Stimulated activated CD4-positive, alpha-beta T cell treated with anti-CD3 and anti-CD28 coated beads, Interleukin-1b, Interleukin-23, amount 100 ng/mL, for 1 hour (primary cell): ENCODE data around the gene SELENOF.
"Not testable (repeated sequence)": the region's sequence is repeated elsewhere in the genome, so short reads cannot be mapped to it uniquely, and the experiment has no call there.

Experiments
- DNase-seq, 2 donors: peaks; one replicate each; pipeline ENCODE4 v3.0.0-alpha.2; 2020; ENCODE audit warnings: low read depth in 2 of 2

SELENOF gene

DNA sequence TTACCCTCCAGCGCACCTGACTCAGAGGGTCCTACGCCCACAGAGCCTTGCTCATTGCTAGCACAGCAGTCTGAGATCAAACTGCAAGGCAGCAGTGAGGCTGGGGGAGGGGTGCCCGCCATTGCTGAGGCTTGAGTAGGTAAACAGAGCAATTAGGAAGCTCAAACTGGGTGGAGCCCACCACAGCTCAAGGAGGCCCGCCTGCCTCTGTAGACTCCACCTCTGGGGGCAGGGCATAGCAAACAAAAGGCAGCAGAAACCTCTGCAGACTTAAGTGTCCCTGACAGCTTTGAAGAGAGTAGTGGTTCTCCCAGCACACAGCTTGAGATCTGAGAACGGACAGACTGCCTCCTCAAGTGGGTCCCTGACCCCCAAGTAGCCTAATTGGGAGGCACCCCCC is 99.8 kb downstream of the SELENOF start:
- DNase-seq = not testable (repeated sequence)
